Memory B cell (primary cell): ENCODE results near the gene ST8SIA3.

Source experiments
- ATAC-seq: fragments of 150-1000 bp; cut with Tn5 transposase; 2 replicates; pipeline ENCODE4 v1.10.0; 2021; ENCODE audit warnings: low read depth, mild to moderate bottlenecking, moderate library complexity
- DNase-seq, 2 donors: peaks; one replicate each; pipeline ENCODE4 v3.0.0; 2022; ENCODE audit warnings: low spot score in 2 of 2
- H3K27ac Mint-ChIP-seq: one replicate; pipeline ENCODE4 v1.8.0; 2022; ENCODE audit warnings: mild to moderate bottlenecking, moderate library complexity, mixed read lengths
- H3K27me3 Mint-ChIP-seq: one replicate; pipeline ENCODE4 v1.8.0; 2022; ENCODE audit warnings: mixed read lengths
- H3K36me3 Mint-ChIP-seq: one replicate; pipeline ENCODE4 v1.8.0; 2022; ENCODE audit warnings: mild to moderate bottlenecking, mixed read lengths
- H3K4me1 Mint-ChIP-seq: one replicate; pipeline ENCODE4 v1.8.0; 2022; ENCODE audit warnings: mixed read lengths
- H3K4me3 Mint-ChIP-seq: one replicate; pipeline ENCODE4 v1.8.0; 2022; ENCODE audit warnings: mild to moderate bottlenecking, moderate library complexity, mixed read lengths
- H3K9me3 Mint-ChIP-seq: one replicate; pipeline ENCODE4 v1.8.0; 2022; ENCODE audit warnings: mixed read lengths

Gene ST8SIA3

GRCh38 chr18:57352271-57352701 lies at the start of gene ST8SIA3:
Gene ST8SIA3, plus strand, starts transcription at chr18:57352557. Its CDS starts 290 bp downstream, at chr18:57352847.
- no peak for ATAC-seq

DNA sequence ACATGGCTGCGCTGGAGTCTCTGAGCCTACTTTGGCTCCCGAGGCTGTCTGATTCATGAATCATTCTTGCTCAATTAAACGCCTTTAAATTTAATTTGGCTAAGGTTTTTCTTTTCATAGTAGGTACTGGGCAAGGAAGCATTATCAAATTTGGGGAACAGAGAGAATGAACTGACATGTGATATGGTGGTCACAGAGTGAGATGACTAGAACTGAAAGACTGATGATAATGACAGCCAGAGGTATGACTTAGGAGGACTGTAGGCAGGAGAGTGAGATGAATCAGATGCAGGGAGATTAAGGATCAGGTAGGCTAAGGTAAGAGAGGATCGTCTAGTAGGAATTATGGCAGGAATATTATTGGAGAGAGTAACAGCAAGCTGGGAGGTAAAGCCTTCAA lies 40.9 kb upstream of the ST8SIA3 start:
- no peak overlapping the region for H3K27ac Mint-ChIP-seq
- H3K4me3 Mint-ChIP-seq, result no peak overlapping the region
- H3K36me3 Mint-ChIP-seq, result no peaks in the 10 kb centered on the region
- peaks cover 3% of the 10 kb centered on the region for H3K9me3 Mint-ChIP-seq
- no peak for DNase-seq
- H3K4me1 Mint-ChIP-seq, result no peaks in the 10 kb centered on the region
- H3K27me3 Mint-ChIP-seq, result peaks cover 2% of the 10 kb centered on the region
- ATAC-seq, result no peak

More at GRCh38 chr18:57352271-57352701, at the start of gene ST8SIA3:
- no peak within 1 kb of the TSS for H3K27ac Mint-ChIP-seq
- H3K9me3 Mint-ChIP-seq, result peaks cover 5% of the 10 kb centered on the region
- H3K4me1 Mint-ChIP-seq, result no peaks in the 10 kb centered on the region
- no peak for DNase-seq
- peaks cover 31% of the 10 kb centered on the region for H3K27me3 Mint-ChIP-seq
- H3K4me3 Mint-ChIP-seq, result no peak within 1 kb of the TSS
- no peaks in the 10 kb centered on the region for H3K36me3 Mint-ChIP-seq

GRCh38 chr18:57312346-57313144 lies 39.8 kb upstream of the ST8SIA3 start:
- Mint-ChIP-seq H3K36me3 (no peaks in the 10 kb centered on the region), H3K4me1 (no peaks in the 10 kb centered on the region), H3K27me3 (peaks cover 2% of the 10 kb centered on the region), H3K27ac (no peak overlapping the region), H3K9me3 (peaks cover 3% of the 10 kb centered on the region), H3K4me3 (no peak overlapping the region)
- ATAC-seq (no peak), DNase-seq (no peak)

- DNase-seq (no peak), ATAC-seq (no peak)
- H3K27ac Mint-ChIP-seq, result no peak overlapping the region
- no peaks in the 10 kb centered on the region for H3K36me3 Mint-ChIP-seq
- H3K4me1 Mint-ChIP-seq, result no peaks in the 10 kb centered on the region
- peaks cover 8% of the 10 kb centered on the region for H3K27me3 Mint-ChIP-seq
- no peak overlapping the region for H3K4me3 Mint-ChIP-seq
- H3K9me3 Mint-ChIP-seq, result peaks cover 6% of the 10 kb centered on the region
Measured at GRCh38 chr18:57320603-57321002, 31.8 kb upstream of the ST8SIA3 start.

DNA sequence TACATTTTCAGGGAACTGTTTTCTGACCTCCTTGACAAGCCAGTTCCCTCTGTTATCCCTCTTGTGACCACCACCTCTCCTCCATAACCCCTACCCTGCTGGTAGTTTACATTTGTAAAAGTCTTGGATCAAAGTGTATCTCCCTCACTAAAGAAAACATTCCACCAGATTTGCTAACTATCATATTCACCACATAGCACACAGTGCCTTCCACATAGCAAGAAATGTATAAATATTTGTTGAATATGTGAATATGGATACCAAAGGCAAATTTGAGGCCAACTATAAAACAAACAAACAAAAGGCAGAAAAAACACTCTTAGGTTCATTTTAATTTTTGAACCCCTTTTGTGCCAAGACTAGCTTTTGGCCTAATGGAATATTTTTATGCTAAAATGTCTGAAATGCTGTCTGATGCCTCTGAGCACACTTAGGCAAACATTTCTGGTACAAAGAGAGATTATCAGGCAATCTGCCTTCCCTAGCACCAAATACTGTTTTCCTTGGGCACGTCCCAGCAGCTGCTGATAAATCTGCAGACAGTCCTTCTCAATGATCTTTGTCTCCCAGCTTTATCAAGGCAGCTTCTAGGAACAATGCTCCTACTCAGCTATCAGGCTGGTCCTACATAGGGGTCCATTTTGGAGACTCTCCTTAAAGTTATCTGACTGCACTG lies 26.7 kb upstream of the ST8SIA3 start:
- Mint-ChIP-seq H3K36me3 (no peaks in the 10 kb centered on the region), H3K4me1 (no peaks in the 10 kb centered on the region), H3K27ac (no peak overlapping the region), H3K4me3 (no peak overlapping the region), H3K9me3 (peaks cover 7% of the 10 kb centered on the region), H3K27me3 (peaks cover 9% of the 10 kb centered on the region)
- no peak for ATAC-seq
- no peak for DNase-seq

GRCh38 chr18:57326718-57327323 lies 25.5 kb upstream of the ST8SIA3 start:
- H3K36me3 Mint-ChIP-seq, result no peaks in the 10 kb centered on the region
- DNase-seq (no peak), ATAC-seq (no peak)
- H3K9me3 Mint-ChIP-seq, result peaks cover 7% of the 10 kb centered on the region
- H3K4me1 Mint-ChIP-seq, result no peaks in the 10 kb centered on the region
- H3K27me3 Mint-ChIP-seq, result peaks cover 8% of the 10 kb centered on the region
- no peak overlapping the region for H3K4me3 Mint-ChIP-seq
- H3K27ac Mint-ChIP-seq, result no peak overlapping the region

GRCh38 chr18:57328665-57329064 lies 23.7 kb upstream of the ST8SIA3 start:
- Mint-ChIP-seq H3K4me3 (no peak overlapping the region), H3K27me3 (peaks cover 8% of the 10 kb centered on the region), H3K36me3 (no peaks in the 10 kb centered on the region), H3K9me3 (peaks cover 7% of the 10 kb centered on the region), H3K27ac (no peak overlapping the region), H3K4me1 (no peaks in the 10 kb centered on the region)
- no peak for ATAC-seq
- no peak for DNase-seq

- Mint-ChIP-seq H3K9me3 (peaks cover 7% of the 10 kb centered on the region), H3K27me3 (peaks cover 8% of the 10 kb centered on the region), H3K36me3 (no peaks in the 10 kb centered on the region), H3K4me1 (no peaks in the 10 kb centered on the region), H3K27ac (no peak overlapping the region), H3K4me3 (no peak overlapping the region)
- ATAC-seq (no peak), DNase-seq (no peak)
Measured at GRCh38 chr18:57329856-57330255, 22.5 kb upstream of the ST8SIA3 start.

GRCh38 chr18:57331718-57332117 lies 20.6 kb upstream of the ST8SIA3 start:
- DNase-seq, result no peak
- Mint-ChIP-seq H3K27me3 (peaks cover 3% of the 10 kb centered on the region), H3K4me1 (no peaks in the 10 kb centered on the region), H3K4me3 (no peak overlapping the region), H3K27ac (no peak overlapping the region), H3K9me3 (peaks cover 1% of the 10 kb centered on the region), H3K36me3 (no peaks in the 10 kb centered on the region)
- ATAC-seq, result no peak

DNA sequence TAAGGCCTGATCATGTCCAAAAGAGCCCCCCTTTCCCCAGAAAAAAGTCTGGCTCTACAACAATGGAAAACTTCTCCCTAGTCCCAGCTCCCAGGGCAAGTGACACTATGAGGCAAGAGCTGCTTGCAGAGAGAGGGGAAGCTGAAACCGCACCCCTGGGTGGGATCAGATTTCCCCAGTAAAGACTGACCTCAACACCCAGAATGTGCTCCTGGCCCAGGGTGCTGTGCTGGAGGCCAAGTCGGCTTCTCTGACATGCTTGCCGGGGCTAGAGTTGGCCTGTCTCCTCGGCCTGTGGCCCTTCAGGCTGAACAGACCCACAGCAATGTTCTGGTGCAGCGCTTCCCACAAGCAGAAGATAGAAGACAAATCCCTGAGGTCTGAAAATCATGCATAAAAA lies 18.4 kb upstream of the ST8SIA3 start:
- Mint-ChIP-seq H3K4me3 (no peak overlapping the region), H3K27ac (no peak overlapping the region), H3K4me1 (no peaks in the 10 kb centered on the region), H3K36me3 (no peaks in the 10 kb centered on the region), H3K27me3 (peaks cover 11% of the 10 kb centered on the region), H3K9me3 (no peaks in the 10 kb centered on the region)
- DNase-seq (no peak), ATAC-seq (no peak)

DNA sequence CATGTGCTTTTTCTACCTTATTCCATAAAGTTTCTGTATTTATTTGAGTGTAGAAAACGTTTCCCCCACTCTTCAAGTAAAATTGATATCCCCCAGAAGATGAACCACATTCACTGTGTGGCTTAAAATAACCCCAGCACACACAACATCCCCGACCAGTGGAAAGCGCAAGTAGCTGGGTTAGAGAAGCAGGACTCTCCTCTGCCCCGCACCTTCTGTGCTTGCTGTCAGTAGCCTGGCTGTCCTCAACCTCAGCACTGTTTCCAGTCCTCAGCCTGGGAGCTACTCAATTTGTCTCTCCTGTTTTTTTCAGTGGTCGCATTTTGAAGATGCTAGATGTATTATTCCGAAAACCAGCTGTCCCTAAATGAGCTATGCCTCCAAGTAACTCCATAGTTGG lies 18.0 kb upstream of the ST8SIA3 start:
- Mint-ChIP-seq H3K27ac (no peak overlapping the region), H3K36me3 (no peaks in the 10 kb centered on the region), H3K4me3 (no peak overlapping the region), H3K4me1 (no peaks in the 10 kb centered on the region), H3K9me3 (no peaks in the 10 kb centered on the region), H3K27me3 (peaks cover 15% of the 10 kb centered on the region)
- no peak for ATAC-seq
- DNase-seq, result no peak

DNA sequence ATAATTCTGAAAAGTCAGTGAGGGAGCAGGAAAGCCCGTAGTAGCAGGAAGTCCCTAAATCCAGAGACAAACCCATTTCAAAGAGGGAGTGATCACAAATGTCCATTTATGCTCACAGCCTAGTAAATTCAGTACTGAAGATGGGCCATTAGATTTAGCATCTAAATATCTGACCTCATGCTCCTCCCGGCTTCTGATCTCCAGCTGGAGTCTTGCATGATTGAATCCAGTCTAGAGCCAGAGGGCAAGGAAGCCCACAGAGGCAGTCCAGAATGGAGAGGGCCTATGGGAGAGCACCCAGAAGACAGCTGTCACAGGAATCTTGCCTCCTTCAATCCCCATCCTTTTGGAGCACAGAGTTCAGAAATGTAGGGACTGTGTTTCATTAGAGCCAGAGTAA lies 16.0 kb upstream of the ST8SIA3 start:
- Mint-ChIP-seq H3K9me3 (no peaks in the 10 kb centered on the region), H3K36me3 (no peaks in the 10 kb centered on the region), H3K4me1 (no peaks in the 10 kb centered on the region), H3K4me3 (no peak overlapping the region), H3K27ac (no peak overlapping the region), H3K27me3 (peaks cover 20% of the 10 kb centered on the region)
- DNase-seq (no peak), ATAC-seq (no peak)

DNA sequence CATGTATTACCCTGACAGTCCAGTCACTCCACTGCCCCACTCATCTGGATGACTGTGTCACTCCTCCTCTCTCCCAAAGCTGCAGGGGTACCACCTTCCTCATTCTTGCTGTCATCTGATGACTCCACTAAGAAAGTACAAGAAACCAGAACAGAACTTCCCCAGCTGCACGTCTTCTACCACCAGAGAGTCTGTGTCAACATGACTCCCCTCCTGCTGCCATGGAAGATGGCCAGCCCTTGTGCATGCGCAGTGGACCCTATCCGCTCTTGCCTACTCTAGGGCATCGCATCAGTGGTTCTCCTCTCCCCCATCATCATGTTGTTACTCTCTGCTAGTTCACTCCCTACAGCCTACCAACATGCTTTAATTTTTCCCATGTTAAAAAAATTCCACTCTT lies 14.5 kb upstream of the ST8SIA3 start:
- H3K27me3 Mint-ChIP-seq, result peaks cover 23% of the 10 kb centered on the region
- H3K4me3 Mint-ChIP-seq, result no peak overlapping the region
- no peaks in the 10 kb centered on the region for H3K4me1 Mint-ChIP-seq
- H3K27ac Mint-ChIP-seq, result no peak overlapping the region
- no peaks in the 10 kb centered on the region for H3K36me3 Mint-ChIP-seq
- DNase-seq, result no peak
- no peak for ATAC-seq
- peaks cover 1% of the 10 kb centered on the region for H3K9me3 Mint-ChIP-seq

DNA sequence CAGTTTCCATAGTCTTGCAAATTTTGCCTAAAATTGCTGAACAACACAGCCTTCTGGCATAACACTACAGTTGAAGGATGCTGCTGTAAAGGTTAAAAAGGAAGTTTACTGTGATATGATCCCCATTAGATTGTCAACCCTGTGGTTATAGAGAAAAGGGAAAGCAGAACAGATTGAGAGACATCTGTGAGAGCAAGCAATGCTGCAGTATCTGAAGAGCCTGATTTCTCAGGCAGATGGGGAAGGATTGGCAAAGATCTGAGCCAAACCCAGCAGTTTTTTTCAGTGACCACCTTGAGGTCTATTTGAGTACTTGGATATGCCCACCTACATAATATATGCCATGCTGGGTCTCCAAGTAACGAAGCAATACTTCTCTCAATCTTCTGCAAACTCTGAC lies 8.5 kb upstream of the ST8SIA3 start:
- no peak for DNase-seq
- Mint-ChIP-seq H3K36me3 (no peaks in the 10 kb centered on the region), H3K9me3 (peaks cover 1% of the 10 kb centered on the region), H3K27ac (no peak overlapping the region), H3K4me3 (no peak overlapping the region), H3K27me3 (peaks cover 21% of the 10 kb centered on the region), H3K4me1 (no peaks in the 10 kb centered on the region)
- no peak for ATAC-seq
